K562 (cell line): ENCODE results near the gene FOXJ1.

Experiments
- EZH2 ChIP-seq: IDR thresholded peaks from 2 replicates; pipeline ENCODE4 v1.6.1; 2012; ENCODE audit warnings: low read depth, mild to moderate bottlenecking, inconsistent platforms, low read length, borderline replicate concordance
- LEF1 ChIP-seq: fragments of 450-650 bp; IDR thresholded peaks from 2 replicates; pipeline ENCODE4 v1.6.1; 2016; ENCODE audit warnings: mild to moderate bottlenecking
- MAZ ChIP-seq, 2 experiments: fragments of 450-650 bp in 1 of 2; sonication (generic) in 1 of 2; formaldehyde crosslinking; IDR thresholded peaks in 1 of 2; conservative IDR thresholded peaks in 1 of 2; 2 replicates each; pipeline versions ENCODE4 v1.4.0 to v1.5.0; 2020; ENCODE audit warnings: mild to moderate bottlenecking in 1 of 2, missing genetic modification reagents in 1 of 2
- MYNN ChIP-seq, 2 experiments: sonication (generic); formaldehyde crosslinking in 1 of 2; IDR thresholded peaks; 2 replicates each; pipeline versions ENCODE4 v1.5.0 to v1.6.1; 2016 to 2020; ENCODE audit warnings: antibody characterized with exemption in 1 of 2, missing genetic modification reagents in 1 of 2
- NFIC ChIP-seq: fragments of 450-650 bp; IDR thresholded peaks from 2 replicates; pipeline ENCODE4 v1.6.1; 2017; ENCODE audit warnings: mild to moderate bottlenecking, inconsistent platforms
- SIN3B ChIP-seq: fragments of 450-650 bp; IDR thresholded peaks from 2 replicates; pipeline ENCODE4 v1.6.1; 2017; ENCODE audit warnings: low read depth, mild to moderate bottlenecking, moderate library complexity
- U2AF1 ChIP-seq: fragments of 200-400 bp; formaldehyde crosslinking; optimal IDR thresholded peaks from 2 replicates; pipeline ENCODE3; 2017; ENCODE audit warnings: mild to moderate bottlenecking, low read depth, low read length, moderate library complexity
- ZNF561 ChIP-seq: fragments of 450-650 bp; formaldehyde crosslinking; conservative IDR thresholded peaks from 2 replicates; pipeline ENCODE4 v1.4.0; 2020; ENCODE audit warnings: mild to moderate bottlenecking, moderate library complexity
- TF ChIP-seq, protein P1 (sequence below): IDR thresholded peaks from 3 replicates; pipeline ENCODE4 v1.6.1; 2011; ENCODE audit warnings: borderline replicate concordance, mild to moderate bottlenecking; ENCODE audit not compliant: insufficient read length, insufficient read depth
- TF ChIP-seq, protein P2 (sequence below), 2 experiments: fragments of 450-650 bp; formaldehyde crosslinking in 1 of 2; IDR thresholded peaks; 2 replicates each; pipeline versions ENCODE4 v1.4.0 to v1.6.1; 2014 to 2020; ENCODE audit warnings: mild to moderate bottlenecking in 2 of 2, borderline replicate concordance in 1 of 2, low read depth in 1 of 2
- TF ChIP-seq, protein P3 (sequence below): sonication (generic); formaldehyde crosslinking; IDR thresholded peaks from 2 replicates; pipeline ENCODE4 v1.9.0; 2022; ENCODE audit warnings: mild to moderate bottlenecking, missing genetic modification reagents
- TF ChIP-seq, protein P4 (sequence below): fragments of 250-450 bp; sonication (Bioruptor Pico); IDR thresholded peaks from 2 replicates; pipeline ENCODE4 v1.5.0; 2020; ENCODE audit warnings: mild to moderate bottlenecking, borderline replicate concordance
- TF ChIP-seq, protein P5 (sequence below): fragments of 250-450 bp; sonication (Bioruptor Pico); IDR thresholded peaks from 2 replicates; pipeline ENCODE4 v1.5.0; 2022; ENCODE audit warnings: mild to moderate bottlenecking

DNA sequence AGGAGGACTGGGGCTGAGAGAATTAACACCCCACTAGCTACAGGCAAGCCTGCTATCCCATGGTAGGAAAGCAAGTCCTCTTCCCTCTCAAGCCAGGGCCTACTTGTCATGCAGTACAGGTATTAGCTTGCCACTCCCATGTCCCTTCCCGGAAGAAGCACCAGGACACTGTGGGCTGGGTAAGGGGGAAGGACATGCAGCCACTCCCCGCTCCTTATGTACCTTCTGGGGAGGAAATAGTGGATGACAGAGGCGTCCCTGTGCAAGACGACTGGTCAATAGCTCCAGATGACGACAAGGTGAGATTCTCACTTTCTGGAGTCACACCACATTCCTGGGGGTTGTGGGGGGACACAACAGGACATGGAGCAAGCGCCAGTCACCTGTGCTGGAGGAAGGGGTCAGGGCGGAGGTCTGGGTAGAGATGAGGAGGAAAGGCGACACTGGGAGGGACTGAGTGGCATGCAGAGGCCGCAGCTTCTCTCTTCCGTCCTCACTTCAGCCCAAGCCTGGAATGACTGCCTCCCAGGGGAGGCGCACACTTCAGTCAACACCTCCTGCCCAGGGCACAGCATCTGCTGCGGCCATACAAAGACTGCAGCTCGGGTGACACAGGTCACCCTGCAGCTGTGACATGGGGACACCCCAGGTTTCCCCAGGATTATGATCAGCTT lies 15.1 kb upstream of the FOXJ1 start:
- TF ChIP-seq, protein P1, sequence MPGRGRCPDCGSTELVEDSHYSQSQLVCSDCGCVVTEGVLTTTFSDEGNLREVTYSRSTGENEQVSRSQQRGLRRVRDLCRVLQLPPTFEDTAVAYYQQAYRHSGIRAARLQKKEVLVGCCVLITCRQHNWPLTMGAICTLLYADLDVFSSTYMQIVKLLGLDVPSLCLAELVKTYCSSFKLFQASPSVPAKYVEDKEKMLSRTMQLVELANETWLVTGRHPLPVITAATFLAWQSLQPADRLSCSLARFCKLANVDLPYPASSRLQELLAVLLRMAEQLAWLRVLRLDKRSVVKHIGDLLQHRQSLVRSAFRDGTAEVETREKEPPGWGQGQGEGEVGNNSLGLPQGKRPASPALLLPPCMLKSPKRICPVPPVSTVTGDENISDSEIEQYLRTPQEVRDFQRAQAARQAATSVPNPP = no peak
- TF ChIP-seq, protein P2, sequence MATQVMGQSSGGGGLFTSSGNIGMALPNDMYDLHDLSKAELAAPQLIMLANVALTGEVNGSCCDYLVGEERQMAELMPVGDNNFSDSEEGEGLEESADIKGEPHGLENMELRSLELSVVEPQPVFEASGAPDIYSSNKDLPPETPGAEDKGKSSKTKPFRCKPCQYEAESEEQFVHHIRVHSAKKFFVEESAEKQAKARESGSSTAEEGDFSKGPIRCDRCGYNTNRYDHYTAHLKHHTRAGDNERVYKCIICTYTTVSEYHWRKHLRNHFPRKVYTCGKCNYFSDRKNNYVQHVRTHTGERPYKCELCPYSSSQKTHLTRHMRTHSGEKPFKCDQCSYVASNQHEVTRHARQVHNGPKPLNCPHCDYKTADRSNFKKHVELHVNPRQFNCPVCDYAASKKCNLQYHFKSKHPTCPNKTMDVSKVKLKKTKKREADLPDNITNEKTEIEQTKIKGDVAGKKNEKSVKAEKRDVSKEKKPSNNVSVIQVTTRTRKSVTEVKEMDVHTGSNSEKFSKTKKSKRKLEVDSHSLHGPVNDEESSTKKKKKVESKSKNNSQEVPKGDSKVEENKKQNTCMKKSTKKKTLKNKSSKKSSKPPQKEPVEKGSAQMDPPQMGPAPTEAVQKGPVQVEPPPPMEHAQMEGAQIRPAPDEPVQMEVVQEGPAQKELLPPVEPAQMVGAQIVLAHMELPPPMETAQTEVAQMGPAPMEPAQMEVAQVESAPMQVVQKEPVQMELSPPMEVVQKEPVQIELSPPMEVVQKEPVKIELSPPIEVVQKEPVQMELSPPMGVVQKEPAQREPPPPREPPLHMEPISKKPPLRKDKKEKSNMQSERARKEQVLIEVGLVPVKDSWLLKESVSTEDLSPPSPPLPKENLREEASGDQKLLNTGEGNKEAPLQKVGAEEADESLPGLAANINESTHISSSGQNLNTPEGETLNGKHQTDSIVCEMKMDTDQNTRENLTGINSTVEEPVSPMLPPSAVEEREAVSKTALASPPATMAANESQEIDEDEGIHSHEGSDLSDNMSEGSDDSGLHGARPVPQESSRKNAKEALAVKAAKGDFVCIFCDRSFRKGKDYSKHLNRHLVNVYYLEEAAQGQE (IDR thresholded peaks at IDR 0.05; ENCODE audit: borderline replicate concordance) = no peak
- TF ChIP-seq, protein P2 (CRISPR knock-in tag; IDR thresholded peaks at IDR 0.05; ENCODE audit: low read depth) = no peak
- TF ChIP-seq, protein P3, sequence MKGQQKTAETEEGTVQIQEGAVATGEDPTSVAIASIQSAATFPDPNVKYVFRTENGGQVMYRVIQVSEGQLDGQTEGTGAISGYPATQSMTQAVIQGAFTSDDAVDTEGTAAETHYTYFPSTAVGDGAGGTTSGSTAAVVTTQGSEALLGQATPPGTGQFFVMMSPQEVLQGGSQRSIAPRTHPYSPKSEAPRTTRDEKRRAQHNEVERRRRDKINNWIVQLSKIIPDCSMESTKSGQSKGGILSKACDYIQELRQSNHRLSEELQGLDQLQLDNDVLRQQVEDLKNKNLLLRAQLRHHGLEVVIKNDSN (CRISPR knock-in tag) = no peak
- TF ChIP-seq, protein P4, sequence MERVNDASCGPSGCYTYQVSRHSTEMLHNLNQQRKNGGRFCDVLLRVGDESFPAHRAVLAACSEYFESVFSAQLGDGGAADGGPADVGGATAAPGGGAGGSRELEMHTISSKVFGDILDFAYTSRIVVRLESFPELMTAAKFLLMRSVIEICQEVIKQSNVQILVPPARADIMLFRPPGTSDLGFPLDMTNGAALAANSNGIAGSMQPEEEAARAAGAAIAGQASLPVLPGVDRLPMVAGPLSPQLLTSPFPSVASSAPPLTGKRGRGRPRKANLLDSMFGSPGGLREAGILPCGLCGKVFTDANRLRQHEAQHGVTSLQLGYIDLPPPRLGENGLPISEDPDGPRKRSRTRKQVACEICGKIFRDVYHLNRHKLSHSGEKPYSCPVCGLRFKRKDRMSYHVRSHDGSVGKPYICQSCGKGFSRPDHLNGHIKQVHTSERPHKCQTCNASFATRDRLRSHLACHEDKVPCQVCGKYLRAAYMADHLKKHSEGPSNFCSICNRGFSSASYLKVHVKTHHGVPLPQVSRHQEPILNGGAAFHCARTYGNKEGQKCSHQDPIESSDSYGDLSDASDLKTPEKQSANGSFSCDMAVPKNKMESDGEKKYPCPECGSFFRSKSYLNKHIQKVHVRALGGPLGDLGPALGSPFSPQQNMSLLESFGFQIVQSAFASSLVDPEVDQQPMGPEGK (CRISPR knock-in tag) = no peak
- TF ChIP-seq SIN3B (no peak), MAZ (CRISPR knock-in tag; conservative IDR thresholded peaks at IDR 0.05 in 1 of 2, IDR thresholded peaks at IDR 0.05 in 1 of 2) (no peak), EZH2 (no peak), LEF1 (no peak), ZNF561 (no peak), U2AF1 (no peak), NFIC (no peak), MYNN (IDR thresholded peaks at IDR 0.05) (no peak), MYNN (CRISPR knock-in tag; IDR thresholded peaks at IDR 0.05) (no peak)
- TF ChIP-seq, protein P5, sequence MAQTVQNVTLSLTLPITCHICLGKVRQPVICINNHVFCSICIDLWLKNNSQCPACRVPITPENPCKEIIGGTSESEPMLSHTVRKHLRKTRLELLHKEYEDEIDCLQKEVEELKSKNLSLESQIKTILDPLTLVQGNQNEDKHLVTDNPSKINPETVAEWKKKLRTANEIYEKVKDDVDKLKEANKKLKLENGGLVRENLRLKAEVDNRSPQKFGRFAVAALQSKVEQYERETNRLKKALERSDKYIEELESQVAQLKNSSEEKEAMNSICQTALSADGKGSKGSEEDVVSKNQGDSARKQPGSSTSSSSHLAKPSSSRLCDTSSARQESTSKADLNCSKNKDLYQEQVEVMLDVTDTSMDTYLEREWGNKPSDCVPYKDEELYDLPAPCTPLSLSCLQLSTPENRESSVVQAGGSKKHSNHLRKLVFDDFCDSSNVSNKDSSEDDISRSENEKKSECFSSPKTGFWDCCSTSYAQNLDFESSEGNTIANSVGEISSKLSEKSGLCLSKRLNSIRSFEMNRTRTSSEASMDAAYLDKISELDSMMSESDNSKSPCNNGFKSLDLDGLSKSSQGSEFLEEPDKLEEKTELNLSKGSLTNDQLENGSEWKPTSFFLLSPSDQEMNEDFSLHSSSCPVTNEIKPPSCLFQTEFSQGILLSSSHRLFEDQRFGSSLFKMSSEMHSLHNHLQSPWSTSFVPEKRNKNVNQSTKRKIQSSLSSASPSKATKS (CRISPR knock-in tag) = no peak
